ENCODE results near the gene TAF7.
"Not testable (repeated sequence)": the region's sequence is repeated elsewhere in the genome, so short reads cannot be mapped to it uniquely, and the experiment has no call there.

TAF7 gene, protein sequence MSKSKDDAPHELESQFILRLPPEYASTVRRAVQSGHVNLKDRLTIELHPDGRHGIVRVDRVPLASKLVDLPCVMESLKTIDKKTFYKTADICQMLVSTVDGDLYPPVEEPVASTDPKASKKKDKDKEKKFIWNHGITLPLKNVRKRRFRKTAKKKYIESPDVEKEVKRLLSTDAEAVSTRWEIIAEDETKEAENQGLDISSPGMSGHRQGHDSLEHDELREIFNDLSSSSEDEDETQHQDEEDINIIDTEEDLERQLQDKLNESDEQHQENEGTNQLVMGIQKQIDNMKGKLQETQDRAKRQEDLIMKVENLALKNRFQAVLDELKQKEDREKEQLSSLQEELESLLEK

DNA sequence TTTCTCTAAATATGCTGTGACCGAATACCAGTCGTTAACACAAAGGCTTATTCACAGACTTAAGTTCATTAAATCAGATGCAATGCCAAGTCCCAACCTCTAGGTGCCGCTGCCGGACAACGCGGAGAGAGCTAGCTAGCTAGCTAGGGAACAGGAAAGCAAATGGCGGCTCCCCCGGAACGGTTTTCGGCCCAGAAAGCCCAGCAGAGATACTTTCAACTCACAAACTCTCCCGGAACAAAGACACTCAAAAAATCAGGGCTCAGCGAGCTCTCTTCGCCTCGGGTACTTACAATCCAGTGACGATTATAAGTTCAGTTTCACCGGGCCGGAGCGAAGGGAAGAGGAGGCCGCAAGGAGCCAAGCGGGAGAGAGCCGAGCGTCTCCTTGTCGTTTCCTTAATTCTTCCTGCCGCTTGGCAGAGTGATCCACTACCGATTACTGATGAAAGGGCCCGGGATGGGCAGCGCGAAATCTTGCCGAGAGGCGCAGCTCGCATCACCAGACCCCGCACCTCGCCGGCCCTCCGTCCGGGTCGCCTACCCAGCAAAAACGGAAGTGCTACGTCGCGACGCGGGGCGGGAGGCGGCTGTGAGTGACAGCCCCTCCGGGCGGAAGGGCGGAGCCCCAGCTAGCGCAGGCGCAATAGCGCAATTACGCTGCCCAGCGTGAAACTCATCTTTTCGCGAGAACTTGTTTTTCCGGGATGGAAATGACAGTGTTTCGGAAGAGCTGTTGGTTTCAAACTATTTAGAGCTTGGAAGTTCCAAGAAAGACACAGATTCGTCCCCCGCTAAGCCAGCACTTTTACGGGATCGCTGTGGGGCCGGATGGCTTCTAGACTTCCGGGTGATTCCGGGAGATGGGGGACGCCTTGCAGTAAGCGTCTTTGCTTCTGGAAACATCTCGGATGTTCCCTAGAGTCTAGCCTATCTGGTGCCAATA, at the start of gene TAF7:
Gene TAF7 (minus strand): TSS at position 560 of the 945 bp plus-strand sequence. CDS start 740 bp downstream, outside the sequence.
- peak; percentile 96 for DNase-seq

DNA sequence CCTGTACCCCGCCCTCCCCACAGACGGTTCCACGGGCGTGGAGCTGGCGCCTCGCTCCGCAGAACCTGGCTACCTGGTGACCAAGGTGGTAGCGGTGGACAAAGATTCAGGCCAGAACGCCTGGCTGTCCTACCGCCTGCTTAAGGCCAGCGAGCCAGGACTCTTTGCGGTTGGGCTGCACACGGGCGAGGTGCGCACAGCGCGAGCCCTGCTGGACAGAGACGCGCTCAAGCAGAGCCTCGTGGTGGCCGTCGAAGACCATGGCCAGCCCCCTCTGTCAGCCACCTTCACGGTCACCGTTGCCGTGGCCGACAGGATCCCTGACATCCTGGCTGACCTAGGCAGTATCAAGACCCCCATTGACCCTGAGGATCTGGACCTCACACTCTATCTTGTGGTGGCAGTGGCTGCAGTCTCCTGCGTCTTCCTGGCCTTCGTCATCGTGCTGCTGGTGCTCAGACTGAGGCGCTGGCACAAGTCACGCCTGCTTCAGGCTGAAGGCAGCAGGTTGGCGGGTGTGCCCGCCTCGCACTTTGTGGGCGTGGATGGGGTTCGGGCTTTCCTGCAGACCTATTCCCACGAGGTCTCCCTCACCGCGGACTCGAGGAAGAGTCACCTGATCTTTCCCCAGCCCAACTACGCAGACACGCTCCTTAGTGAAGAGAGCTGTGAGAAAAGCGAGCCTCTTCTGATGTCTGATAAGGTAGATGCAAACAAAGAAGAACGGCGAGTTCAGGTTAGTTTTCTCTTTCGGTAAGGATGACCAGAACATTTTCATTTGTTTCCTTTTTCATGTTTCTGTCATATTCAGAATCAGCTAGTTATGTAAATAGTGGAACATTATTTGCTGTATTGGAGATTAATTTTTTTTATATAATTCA, 45.7 kb upstream of the TAF7 start:
- DNase-seq = no peak

GRCh38 chr5:141363952-141364660, 43.5 kb upstream of the TAF7 start, which contains the start of gene PCDHGA5:
TSS of gene PCDHGA5 (plus strand) at chr5:141364162. CDS start at chr5:141364331, 169 bp downstream.
- no peak for DNase-seq

GRCh38 chr5:141362719-141363118, 42.1 kb upstream of the TAF7 start:
- no peak for DNase-seq

DNA sequence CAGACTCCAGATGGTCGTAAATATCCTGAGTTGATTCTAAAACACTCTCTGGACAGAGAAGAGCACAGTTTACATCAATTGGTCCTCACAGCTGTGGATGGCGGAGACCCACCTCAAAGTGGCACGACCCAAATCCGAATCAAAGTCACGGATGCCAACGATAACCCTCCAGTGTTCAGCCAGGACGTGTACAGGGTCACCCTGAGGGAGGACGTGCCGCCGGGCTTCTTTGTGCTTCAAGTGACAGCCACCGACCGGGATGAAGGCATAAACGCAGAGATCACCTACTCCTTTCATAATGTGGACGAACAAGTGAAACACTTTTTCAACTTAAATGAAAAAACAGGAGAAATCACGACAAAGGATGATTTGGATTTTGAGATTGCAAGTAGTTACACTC, 40.1 kb upstream of the TAF7 start:
- DNase-seq = no peak

GRCh38 chr5:141359790-141360426, 39.3 kb upstream of the TAF7 start, which contains the start of gene PCDHGB2:
TSS of gene PCDHGB2 (plus strand) at chr5:141359994. CDS start at chr5:141360136, 142 bp downstream.
- peak; percentile 29 for DNase-seq

DNA sequence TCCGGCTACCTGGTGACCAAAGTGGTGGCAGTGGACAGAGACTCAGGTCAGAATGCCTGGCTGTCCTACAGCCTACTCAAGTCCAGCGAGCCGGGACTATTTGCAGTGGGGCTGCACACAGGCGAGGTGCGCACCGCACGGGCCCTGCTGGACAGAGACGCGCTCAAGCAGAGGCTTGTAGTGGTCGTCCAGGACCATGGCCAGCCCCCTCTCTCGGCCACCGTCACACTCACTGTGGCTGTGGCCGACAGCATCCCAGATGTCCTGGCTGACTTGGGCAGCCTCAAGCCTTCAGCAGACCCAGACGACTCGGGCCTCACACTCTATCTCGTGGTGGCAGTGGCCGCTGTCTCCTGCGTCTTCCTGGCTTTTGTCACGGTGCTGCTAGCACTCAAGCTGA, 36.4 kb upstream of the TAF7 start:
- no peak for DNase-seq

DNA sequence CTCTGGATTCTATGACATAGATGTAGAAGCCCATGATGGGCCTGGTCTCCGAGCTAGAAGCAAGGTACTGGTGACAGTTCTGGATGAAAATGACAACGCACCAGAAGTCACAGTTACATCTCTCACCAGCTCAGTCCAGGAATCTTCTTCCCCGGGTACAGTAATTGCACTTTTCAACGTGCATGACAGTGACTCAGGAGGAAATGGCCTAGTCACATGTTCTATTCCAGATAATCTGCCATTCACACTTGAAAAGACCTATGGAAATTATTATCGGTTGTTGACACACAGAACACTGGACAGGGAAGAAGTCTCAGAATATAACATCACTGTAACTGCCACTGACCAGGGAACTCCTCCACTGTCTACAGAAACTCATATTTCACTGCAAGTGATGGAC, 35.5 kb upstream of the TAF7 start:
- no peak for DNase-seq

DNA sequence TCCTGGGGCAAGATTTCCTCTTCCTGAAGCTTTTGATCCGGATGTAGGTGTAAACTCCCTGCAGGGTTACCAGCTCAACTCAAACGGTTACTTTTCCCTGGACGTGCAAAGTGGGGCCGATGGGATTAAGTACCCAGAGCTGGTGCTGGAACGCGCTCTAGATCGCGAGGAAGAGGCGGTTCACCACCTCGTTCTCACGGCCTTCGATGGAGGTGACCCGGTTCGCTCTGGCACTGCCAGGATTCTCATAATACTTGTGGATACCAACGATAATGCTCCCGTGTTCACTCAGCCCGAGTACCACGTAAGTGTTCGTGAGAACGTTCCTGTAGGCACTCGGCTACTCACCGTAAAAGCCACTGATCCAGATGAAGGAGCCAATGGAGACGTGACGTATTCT, 35.1 kb upstream of the TAF7 start:
- no peak for DNase-seq

DNA sequence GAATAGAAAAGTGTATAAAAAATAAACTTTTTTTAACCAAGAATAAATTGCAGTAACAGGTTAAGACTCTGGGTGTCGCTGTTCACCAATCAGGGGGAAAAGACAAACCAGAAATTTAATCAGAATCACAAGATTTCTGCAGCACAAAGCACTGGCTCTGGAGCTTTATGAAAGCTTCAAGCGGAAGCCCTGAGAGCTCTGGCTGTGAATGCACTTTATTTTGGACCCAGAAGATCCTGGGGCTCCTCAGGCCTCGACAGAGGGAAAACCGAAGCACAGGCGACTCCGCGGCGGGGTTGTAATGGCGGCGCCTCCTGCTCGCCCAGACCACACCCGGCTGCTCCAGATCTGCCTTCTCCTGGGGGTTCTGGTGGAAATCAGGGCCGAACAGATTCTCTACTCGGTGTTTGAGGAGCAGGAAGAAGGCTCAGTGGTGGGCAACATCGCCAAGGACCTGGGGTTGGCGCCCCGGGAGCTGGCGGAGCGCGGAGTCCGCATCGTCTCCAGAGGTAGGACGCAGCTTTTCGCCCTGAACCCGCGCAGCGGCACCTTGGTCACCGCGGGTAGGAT, 34.4 kb upstream of the TAF7 start, which contains the start of gene PCDHGA4:
Gene PCDHGA4 (plus strand): TSS at position 122 of the 570 bp plus-strand sequence. CDS start 87 bp downstream, at position 209.
- no peak for DNase-seq

- no peak for DNase-seq
These were observed 31.0 kb upstream of the TAF7 start for GRCh38 chr5:141351591-141351990.

GRCh38 chr5:141349917-141350619, 29.5 kb upstream of the TAF7 start, which contains the start of gene PCDHGB1:
TSS of gene PCDHGB1 (plus strand) at chr5:141350099. CDS start at chr5:141350261, 162 bp downstream.
- no peak for DNase-seq

DNA sequence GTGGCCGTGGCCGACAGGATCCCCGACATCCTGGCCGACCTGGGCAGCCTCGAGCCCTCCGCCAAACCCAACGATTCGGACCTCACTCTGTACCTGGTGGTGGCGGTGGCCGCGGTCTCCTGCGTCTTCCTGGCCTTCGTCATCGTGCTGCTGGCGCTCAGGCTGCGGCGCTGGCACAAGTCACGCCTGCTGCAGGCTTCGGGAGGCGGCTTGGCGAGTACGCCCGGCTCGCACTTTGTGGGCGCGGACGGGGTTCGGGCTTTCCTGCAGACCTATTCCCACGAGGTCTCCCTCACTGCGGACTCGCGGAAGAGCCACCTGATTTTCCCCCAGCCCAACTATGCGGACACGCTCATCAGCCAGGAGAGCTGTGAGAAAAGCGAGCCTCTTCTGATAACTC, 25.4 kb upstream of the TAF7 start:
- not testable (repeated sequence) for DNase-seq

DNA sequence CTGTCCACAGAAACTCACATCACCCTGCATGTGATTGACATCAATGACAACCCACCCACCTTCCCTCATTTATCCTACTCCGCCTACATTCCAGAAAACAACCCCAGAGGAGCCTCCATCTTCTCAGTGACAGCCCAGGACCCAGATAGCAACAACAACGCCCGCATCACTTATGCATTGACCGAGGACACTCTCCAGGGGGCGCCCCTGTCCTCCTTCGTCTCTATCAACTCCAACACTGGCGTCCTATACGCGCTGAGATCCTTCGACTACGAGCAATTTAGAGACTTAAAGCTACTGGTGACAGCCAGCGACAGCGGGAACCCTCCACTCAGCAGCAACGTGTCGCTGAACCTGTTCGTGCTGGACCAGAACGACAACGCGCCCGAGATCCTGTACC, 24.7 kb upstream of the TAF7 start:
- no peak for DNase-seq

- DNase-seq = no peak
These were observed 23.4 kb upstream of the TAF7 start for GRCh38 chr5:141343953-141344463.

DNA sequence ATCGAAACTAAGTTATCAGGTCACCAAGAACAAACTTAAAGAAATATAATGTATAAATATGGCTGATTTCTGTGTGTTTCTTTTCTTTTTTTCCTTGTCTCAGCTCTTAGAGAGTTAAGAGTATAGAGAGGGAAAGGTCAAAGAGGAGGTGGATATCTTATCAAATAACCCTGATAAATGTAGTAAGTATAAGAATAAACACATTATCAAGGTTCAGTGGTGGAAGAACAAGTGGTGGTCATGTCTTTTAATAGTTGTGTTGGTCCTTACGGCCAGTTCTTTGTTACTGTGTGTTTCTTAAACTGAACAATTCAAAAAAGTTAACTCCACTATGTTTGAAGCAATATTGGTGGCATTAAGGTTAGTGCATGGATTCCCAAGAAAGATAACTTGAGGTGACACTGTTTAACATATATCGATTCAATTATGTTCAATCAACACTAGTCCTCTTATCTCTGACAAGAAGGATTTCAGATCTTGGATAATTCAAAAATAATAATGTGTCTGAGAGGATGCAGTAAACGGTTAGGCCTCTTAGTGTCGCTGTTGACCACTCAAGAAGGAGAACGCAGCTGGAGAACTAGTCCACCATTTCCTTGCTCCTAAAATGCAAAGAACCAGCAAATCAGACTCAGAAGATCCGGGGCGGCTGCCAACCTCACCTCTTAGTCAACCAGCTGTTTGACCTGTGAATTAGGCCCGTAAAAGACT, 22.8 kb upstream of the TAF7 start, which contains the start of gene PCDHGA3:
Gene PCDHGA3 (plus strand): TSS at position 588 of the 711 bp plus-strand sequence. CDS start 205 bp downstream, outside the sequence.
- DNase-seq = no peak

DNA sequence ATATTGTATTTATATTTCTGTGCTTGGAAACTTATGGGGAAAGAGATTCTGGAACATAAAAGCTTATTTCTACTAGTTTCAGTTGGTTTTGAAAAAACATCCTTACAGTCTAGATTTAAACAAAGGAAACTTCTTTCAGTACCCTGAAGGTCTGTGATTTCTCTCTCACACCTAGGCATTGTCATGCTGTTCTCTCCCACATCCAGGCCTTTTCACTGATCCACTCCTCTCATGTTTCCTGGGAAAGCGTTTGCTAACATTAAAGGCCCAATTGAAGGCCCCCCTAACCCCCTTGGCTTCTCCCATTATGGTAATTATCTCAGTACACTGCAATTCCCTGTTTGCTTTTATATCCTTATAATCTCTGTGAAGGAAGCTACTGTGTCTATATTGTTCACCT, 22.2 kb upstream of the TAF7 start:
- no peak for DNase-seq

GRCh38 chr5:141340781-141341354, 20.3 kb upstream of the TAF7 start:
- DNase-seq = not testable (repeated sequence)
